Lung microvascular endothelial cell (primary cell): ENCODE data around the gene GGA3. TPM values are rescaled to one million over a fixed set of nuclear protein-coding genes. Genes with fewer than 3 reads are reported as not detected.
A peak's percentile ranks its signal among the peaks of the same experiment; 100 is the strongest.
"Not testable (repeated sequence)": the region's sequence is repeated elsewhere in the genome, so short reads cannot be mapped to it uniquely, and the experiment has no call there.

Experiments
- DNase-seq, 2 donors: peaks; one replicate each; pipeline versions ENCODE4 v3.0.0 to v3.0.0-alpha.2; 2010; ENCODE audit warnings: low read depth in 2 of 2
- total RNA-seq: library from RNA; depleted of rRNA; stranded (reverse); fragments of >200 nt; gene quantifications from 2 replicates; pipeline ENCODE4 v1.2.1, GENCODE V29; 2014

Gene GGA3
- total RNA-seq, 1 donor from 2014 or later = 10.5 TPM

- DNase-seq = no peak
Measured at GRCh38 chr17:75218131-75218530, 43.3 kb downstream of the GGA3 start.

DNA sequence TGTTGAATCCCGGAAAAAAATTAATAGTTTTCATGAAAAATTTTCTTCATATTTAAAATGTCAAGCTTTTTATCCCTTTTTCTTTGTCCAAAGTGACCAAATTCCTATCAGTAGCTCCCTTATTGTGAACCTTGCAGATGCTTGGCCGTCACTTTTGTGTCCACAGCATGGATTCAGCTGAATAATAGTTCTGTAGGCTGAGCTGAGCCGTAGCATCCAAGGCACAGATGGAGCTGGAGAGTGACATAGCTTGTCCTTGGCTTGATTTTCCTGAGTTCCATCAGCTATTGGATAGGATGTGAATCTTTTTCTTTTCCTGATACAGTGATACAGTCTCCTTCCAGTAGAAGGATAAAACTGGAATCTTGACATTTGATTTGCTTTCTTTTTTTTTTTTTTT lies 52.3 kb downstream of the GGA3 start:
- DNase-seq = no peak

DNA sequence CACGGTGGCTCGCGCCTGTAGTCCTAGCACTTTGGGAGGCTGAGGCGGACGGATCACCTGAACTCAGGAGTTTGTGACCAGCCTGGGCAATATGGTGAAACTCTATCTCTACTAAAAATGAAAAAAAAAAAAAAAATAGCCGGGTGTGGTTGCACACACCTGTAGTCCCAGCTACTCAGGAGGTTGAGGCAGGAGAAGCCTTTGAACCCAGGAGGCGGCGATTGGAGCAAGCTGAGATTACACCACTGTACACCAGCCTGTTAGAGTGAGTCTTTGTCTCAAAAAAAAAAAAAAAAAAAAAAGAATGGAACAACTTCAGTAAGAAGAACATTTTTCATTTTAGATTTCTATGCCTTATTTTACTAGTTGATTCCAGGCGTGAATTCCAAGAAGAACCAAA lies 53.2 kb downstream of the GGA3 start:
- DNase-seq = no peak

GRCh38 chr17:75207760-75208159 lies 53.6 kb downstream of the GGA3 start:
- no peak for DNase-seq

DNA sequence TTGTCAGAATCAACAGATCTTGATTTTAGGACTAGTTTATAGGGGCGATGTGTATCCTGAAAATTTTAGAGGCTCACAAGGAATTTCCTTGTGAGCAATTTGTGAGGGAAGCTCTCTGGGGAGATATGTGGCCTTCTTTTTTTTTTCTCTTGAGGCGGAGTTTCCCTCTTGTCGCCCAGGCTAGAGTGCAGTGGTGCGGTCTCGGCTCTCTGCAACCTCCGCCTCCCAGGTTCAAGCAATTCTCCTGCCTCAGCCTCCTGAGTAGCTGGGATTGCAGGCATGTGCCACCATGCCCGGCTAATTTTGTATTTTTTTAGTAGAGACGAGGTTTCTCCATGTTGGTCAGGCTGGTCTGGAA lies 54.4 kb downstream of the GGA3 start:
- not testable (repeated sequence) for DNase-seq

- DNase-seq = no peak
Measured at GRCh38 chr17:75205793-75206163, 55.6 kb downstream of the GGA3 start.

GRCh38 chr17:75205037-75205792 lies 56.2 kb downstream of the GGA3 start, which contains the start of gene NUP85:
TSS of gene NUP85 (plus strand) at chr17:75205679. CDS start at chr17:75205762, 83 bp downstream.
- DNase-seq = peak; percentile 94 to 95

DNA sequence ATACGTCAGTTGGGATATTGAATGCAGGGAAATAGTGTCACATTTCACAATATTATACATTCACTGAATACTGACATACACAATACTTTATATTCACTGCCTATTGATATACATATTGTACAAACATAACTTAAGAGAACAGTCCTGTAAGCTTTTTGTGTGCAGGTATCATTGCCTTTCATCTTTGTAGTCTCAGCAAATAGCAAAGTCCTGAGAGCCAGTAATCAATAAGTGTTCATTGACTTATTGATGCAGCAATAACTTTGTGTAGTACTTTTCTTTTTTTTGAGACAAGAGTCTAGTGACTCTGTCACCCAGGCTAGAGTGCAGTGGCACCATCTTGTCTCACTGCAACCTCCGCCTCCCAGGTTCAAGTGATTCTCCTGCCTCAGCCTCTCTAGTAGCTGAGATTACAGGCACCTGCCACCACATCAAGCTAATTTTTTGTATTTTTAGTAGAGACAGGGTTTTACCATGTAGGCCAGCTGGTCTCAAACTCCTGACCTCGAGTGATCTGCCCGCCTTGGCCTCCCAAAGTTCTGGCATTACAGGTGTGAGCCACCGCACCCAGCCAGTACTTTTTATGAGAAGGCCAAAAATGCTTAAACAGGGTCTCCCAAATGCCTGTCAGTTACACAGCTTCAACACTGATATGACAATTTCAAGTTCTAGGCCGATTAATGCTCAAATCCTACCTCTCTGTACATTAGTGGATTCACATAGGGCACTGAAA lies 61.4 kb downstream of the GGA3 start:
- no peak for DNase-seq

GRCh38 chr17:75194879-75195278 lies 66.5 kb downstream of the GGA3 start:
- no peak for DNase-seq

GRCh38 chr17:75191584-75191983 lies 69.8 kb downstream of the GGA3 start:
- DNase-seq = no peak

DNA sequence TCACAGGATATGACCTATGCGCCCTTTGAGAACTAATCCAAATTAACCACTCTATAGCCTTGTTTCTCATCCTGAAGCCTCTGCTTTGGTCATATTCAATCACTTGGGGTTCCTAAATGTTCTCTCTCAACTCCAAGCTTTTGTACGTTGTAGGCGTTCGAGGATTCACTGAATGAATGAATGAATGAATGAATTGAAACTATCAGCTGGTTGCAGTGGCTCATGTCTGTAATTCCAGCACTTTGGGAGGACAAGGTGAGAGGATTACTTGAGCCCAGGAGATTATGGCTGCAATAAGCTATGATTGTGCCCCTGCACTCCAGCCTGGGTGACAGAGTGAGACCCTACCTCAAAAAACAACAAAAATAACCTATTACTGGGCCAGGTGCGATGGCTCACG lies 72.8 kb downstream of the GGA3 start:
- DNase-seq = no peak

Other genes starting within 250 kb of the GGA3 start
- gene MRPL58, start 248.9 kb downstream of the GGA3 start, total RNA-seq = 17.9 and 19.4 TPM in 2 replicates
- gene ATP5PD, start 214.6 kb downstream of the GGA3 start, total RNA-seq = 156 and 219 TPM in 2 replicates
- gene KCTD2, start 214.4 kb downstream of the GGA3 start, total RNA-seq = 9.2 and 11.9 TPM in 2 replicates
- gene SLC16A5, start 173.7 kb downstream of the GGA3 start, total RNA-seq = 2.0 and 3.9 TPM in 2 replicates
- gene ARMC7, start 151.6 kb downstream of the GGA3 start, total RNA-seq = 2.4 and 2.8 TPM in 2 replicates
- 34.7 and 38.7 TPM in 2 replicates for gene NT5C, start 129.9 kb downstream of the GGA3 start, total RNA-seq
- gene JPT1, start 107.1 kb downstream of the GGA3 start, total RNA-seq = 72.4 and 119 TPM in 2 replicates
- gene SUMO2, start 78.6 kb downstream of the GGA3 start, total RNA-seq = 89.4 and 100 TPM in 2 replicates
- gene NUP85, start 55.9 kb downstream of the GGA3 start, total RNA-seq = 28.3 and 31.5 TPM in 2 replicates
- 60.9 and 61.0 TPM in 2 replicates for gene MRPS7, start 273 bp upstream of the GGA3 start, total RNA-seq
- gene MIF4GD, start 9.6 kb upstream of the GGA3 start, total RNA-seq = 7.4 and 7.5 TPM in 2 replicates
- gene SLC25A19, start 27.8 kb upstream of the GGA3 start, total RNA-seq = 3.9 and 6.5 TPM in 2 replicates
- 55.6 and 77.4 TPM in 2 replicates for gene GRB2, start 144.1 kb upstream of the GGA3 start, total RNA-seq
- 20.0 and 20.6 TPM in 2 replicates for gene TMEM94, start 195.0 kb upstream of the GGA3 start, total RNA-seq